Measurements from ENCODE around the gene LRP1B.

Gene LRP1B

DNA sequence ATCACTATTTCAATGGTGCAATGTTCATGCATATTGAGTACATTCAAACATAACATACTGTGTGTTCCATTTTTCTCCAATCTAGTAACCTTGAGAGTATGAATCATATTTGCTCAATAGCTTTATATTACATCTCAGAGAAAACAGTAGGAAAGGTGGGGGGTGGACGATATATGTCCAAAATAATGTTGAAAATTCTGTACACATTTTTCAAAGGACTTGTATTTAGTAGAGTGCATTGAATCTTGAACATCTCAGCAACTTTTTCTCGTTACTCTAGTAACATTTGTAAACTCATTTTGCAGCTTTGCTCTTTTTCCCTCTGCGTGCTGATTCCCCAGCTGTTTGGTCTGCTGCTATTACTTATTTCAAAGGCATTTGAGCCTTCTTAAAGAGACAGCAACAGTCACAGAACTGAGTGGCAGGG lies 1487.0 kb downstream of the LRP1B start:
- ATAC-seq = peak; percentile 91
- TF ChIP-seq, protein P1, sequence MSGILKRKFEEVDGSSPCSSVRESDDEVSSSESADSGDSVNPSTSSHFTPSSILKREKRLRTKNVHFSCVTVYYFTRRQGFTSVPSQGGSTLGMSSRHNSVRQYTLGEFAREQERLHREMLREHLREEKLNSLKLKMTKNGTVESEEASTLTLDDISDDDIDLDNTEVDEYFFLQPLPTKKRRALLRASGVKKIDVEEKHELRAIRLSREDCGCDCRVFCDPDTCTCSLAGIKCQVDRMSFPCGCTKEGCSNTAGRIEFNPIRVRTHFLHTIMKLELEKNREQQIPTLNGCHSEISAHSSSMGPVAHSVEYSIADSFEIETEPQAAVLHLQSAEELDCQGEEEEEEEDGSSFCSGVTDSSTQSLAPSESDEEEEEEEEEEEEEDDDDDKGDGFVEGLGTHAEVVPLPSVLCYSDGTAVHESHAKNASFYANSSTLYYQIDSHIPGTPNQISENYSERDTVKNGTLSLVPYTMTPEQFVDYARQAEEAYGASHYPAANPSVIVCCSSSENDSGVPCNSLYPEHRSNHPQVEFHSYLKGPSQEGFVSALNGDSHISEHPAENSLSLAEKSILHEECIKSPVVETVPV (CRISPR knock-in tag; IDR thresholded peaks at IDR 0.05) = no peak
- TF ChIP-seq, protein P2, sequence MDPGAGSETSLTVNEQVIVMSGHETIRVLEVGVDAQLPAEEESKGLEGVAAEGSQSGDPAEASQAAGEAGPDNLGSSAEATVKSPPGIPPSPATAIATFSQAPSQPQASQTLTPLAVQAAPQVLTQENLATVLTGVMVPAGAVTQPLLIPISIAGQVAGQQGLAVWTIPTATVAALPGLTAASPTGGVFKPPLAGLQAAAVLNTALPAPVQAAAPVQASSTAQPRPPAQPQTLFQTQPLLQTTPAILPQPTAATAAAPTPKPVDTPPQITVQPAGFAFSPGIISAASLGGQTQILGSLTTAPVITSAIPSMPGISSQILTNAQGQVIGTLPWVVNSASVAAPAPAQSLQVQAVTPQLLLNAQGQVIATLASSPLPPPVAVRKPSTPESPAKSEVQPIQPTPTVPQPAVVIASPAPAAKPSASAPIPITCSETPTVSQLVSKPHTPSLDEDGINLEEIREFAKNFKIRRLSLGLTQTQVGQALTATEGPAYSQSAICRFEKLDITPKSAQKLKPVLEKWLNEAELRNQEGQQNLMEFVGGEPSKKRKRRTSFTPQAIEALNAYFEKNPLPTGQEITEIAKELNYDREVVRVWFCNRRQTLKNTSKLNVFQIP (CRISPR knock-in tag; IDR thresholded peaks at IDR 0.05; ENCODE audit: borderline replicate concordance, low read depth) = no peak
- TF ChIP-seq ZNF8 (CRISPR knock-in tag; IDR thresholded peaks at IDR 0.05) = no peak
- TF ChIP-seq OSR1 (CRISPR knock-in tag; IDR thresholded peaks at IDR 0.05) = no peak
- no peak for TF ChIP-seq ZNF565 (CRISPR knock-in tag; conservative IDR thresholded peaks at IDR 0.05; ENCODE audit: low read depth)
- TF ChIP-seq TOX (CRISPR knock-in tag; IDR thresholded peaks at IDR 0.05; ENCODE audit: borderline replicate concordance) = no peak
- TF ChIP-seq CSDC2 (CRISPR knock-in tag; IDR thresholded peaks at IDR 0.05) = no peak
- TF ChIP-seq TCF4 (CRISPR knock-in tag; IDR thresholded peaks at IDR 0.05; ENCODE audit: borderline replicate concordance) = no peak
- TF ChIP-seq RARB (CRISPR knock-in tag; IDR thresholded peaks at IDR 0.05) = no peak

DNA sequence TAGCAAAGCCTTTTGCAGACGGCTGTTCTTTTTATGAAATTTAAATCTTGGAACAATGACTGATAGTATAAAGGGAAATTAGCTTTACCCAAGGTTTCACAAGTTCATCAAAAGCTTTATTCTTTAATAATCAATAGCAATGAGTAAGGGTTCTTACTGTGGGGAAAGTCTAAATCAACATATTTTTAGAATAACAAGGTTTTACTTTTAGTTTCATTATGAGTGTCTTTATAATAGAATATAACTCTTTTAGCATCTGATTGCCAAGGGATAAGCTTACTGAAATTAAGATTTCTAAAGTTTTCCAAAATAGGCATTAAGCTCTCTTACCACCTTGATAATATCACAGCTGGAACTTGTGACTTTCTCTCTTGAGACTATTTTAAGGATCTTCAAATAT lies 1489.7 kb downstream of the LRP1B start:
- TF ChIP-seq, protein P3, sequence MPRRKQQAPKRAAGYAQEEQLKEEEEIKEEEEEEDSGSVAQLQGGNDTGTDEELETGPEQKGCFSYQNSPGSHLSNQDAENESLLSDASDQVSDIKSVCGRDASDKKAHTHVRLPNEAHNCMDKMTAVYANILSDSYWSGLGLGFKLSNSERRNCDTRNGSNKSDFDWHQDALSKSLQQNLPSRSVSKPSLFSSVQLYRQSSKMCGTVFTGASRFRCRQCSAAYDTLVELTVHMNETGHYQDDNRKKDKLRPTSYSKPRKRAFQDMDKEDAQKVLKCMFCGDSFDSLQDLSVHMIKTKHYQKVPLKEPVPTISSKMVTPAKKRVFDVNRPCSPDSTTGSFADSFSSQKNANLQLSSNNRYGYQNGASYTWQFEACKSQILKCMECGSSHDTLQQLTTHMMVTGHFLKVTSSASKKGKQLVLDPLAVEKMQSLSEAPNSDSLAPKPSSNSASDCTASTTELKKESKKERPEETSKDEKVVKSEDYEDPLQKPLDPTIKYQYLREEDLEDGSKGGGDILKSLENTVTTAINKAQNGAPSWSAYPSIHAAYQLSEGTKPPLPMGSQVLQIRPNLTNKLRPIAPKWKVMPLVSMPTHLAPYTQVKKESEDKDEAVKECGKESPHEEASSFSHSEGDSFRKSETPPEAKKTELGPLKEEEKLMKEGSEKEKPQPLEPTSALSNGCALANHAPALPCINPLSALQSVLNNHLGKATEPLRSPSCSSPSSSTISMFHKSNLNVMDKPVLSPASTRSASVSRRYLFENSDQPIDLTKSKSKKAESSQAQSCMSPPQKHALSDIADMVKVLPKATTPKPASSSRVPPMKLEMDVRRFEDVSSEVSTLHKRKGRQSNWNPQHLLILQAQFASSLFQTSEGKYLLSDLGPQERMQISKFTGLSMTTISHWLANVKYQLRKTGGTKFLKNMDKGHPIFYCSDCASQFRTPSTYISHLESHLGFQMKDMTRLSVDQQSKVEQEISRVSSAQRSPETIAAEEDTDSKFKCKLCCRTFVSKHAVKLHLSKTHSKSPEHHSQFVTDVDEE (CRISPR knock-in tag; IDR thresholded peaks at IDR 0.05) = no peak
- TF ChIP-seq, protein P4, sequence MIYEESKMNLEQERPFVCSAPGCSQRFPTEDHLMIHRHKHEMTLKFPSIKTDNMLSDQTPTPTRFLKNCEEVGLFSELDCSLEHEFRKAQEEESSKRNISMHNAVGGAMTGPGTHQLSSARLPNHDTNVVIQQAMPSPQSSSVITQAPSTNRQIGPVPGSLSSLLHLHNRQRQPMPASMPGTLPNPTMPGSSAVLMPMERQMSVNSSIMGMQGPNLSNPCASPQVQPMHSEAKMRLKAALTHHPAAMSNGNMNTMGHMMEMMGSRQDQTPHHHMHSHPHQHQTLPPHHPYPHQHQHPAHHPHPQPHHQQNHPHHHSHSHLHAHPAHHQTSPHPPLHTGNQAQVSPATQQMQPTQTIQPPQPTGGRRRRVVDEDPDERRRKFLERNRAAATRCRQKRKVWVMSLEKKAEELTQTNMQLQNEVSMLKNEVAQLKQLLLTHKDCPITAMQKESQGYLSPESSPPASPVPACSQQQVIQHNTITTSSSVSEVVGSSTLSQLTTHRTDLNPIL (CRISPR knock-in tag; IDR thresholded peaks at IDR 0.05; ENCODE audit: low read depth) = no peak
- TF ChIP-seq PPARA (CRISPR knock-in tag; IDR thresholded peaks at IDR 0.05; ENCODE audit: borderline replicate concordance) = no peak
- ATAC-seq = no peak

DNA sequence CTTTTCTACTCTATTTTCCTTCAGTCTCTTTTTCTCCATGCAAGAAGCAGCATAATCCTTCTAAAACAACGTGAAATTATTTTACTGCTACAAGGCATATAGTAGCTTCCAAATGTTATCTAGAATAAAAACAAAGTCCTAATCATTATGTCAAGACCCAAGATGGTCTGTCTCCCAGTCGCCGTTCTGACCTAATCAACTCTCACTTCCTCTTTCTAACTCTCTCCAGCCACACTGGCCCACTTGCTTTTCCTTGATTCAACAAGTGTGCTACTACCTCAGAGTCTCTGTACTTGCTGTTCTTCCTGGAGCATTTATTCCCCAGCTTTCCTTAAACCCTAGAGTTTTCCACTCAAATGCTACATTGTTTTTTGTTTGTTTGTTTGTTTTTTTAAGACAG lies 1491.2 kb downstream of the LRP1B start:
- ATAC-seq = no peak

DNA sequence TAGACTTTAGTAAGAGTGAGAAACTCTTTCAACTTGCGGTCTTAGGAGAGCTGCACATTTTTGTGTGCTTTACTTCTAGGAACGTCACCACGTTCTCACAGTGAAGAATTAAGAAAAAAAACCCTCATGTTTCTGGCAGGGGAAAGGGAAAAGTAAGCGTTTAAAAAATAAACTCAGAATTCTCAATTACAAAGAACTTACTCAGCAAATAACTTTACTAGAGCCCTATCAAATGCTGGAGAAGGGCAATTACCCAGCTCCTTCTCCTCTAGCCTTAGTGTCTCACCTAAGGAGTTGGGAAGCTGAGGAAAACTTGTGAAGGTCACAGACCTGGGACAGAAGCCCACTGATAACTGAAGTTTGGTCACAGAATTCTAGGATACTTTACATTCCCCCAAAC lies 1500.3 kb downstream of the LRP1B start:
- ATAC-seq = no peak
- TF ChIP-seq ZC3H10 (CRISPR knock-in tag; IDR thresholded peaks at IDR 0.05) (no peak), SNAI2 (CRISPR knock-in tag; IDR thresholded peaks at IDR 0.05) (no peak), OSR1 (CRISPR knock-in tag; IDR thresholded peaks at IDR 0.05) (no peak), ZNF565 (CRISPR knock-in tag; conservative IDR thresholded peaks at IDR 0.05; ENCODE audit: low read depth) (no peak), ZNF70 (CRISPR knock-in tag; IDR thresholded peaks at IDR 0.05) (no peak), BACH2 (CRISPR knock-in tag; IDR thresholded peaks at IDR 0.05; ENCODE audit: borderline replicate concordance) (no peak), ARNTL (CRISPR knock-in tag; IDR thresholded peaks at IDR 0.05; ENCODE audit: borderline replicate concordance, low read depth) (no peak)
- TF ChIP-seq, protein P5, sequence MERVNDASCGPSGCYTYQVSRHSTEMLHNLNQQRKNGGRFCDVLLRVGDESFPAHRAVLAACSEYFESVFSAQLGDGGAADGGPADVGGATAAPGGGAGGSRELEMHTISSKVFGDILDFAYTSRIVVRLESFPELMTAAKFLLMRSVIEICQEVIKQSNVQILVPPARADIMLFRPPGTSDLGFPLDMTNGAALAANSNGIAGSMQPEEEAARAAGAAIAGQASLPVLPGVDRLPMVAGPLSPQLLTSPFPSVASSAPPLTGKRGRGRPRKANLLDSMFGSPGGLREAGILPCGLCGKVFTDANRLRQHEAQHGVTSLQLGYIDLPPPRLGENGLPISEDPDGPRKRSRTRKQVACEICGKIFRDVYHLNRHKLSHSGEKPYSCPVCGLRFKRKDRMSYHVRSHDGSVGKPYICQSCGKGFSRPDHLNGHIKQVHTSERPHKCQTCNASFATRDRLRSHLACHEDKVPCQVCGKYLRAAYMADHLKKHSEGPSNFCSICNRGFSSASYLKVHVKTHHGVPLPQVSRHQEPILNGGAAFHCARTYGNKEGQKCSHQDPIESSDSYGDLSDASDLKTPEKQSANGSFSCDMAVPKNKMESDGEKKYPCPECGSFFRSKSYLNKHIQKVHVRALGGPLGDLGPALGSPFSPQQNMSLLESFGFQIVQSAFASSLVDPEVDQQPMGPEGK (CRISPR knock-in tag; IDR thresholded peaks at IDR 0.05; ENCODE audit: borderline replicate concordance) = no peak
- TF ChIP-seq, protein P1 (CRISPR knock-in tag; IDR thresholded peaks at IDR 0.05) = no peak
- TF ChIP-seq, protein P3 (CRISPR knock-in tag; IDR thresholded peaks at IDR 0.05) = no peak

More for the DNA sequence above, 1491.2 kb downstream of the LRP1B start:
- TF ChIP-seq ZNF8 (CRISPR knock-in tag; IDR thresholded peaks at IDR 0.05) = no peak
- TF ChIP-seq, protein P2 (CRISPR knock-in tag; IDR thresholded peaks at IDR 0.05; ENCODE audit: borderline replicate concordance, low read depth) = no peak
- no peak for TF ChIP-seq OSR1 (CRISPR knock-in tag; IDR thresholded peaks at IDR 0.05)
- no peak for TF ChIP-seq ZNF70 (CRISPR knock-in tag; IDR thresholded peaks at IDR 0.05)
- TF ChIP-seq ISL1 (CRISPR knock-in tag; IDR thresholded peaks at IDR 0.05) = no peak
- TF ChIP-seq CSDC2 (CRISPR knock-in tag; IDR thresholded peaks at IDR 0.05) = no peak
- TF ChIP-seq TCF4 (CRISPR knock-in tag; IDR thresholded peaks at IDR 0.05; ENCODE audit: borderline replicate concordance) = no peak

All from SK-N-SH treated with all-trans-retinoic acid at 6 μM for 48 hours (cell line).